NCI-H748 treated with DMSO at 0.1 percent for 48 hours (cell line): ENCODE measurements around the gene LENEP.
A peak's percentile ranks its signal among the peaks of the same experiment; 100 is the strongest.

ENCODE experiments used
- DNase-seq: peaks from one replicate; lab custom pipeline; 2025; lab: John Stamatoyannopoulos, UW

LENEP gene

GRCh38 chr1:154993572-154994268 is at the start of gene LENEP:
LENEP (plus strand) TSS chr1:154993586; CDS start chr1:154993608, 22 bp downstream.
- DNase-seq: no peak

GRCh38 chr1:154943649-154944400 is 49.6 kb upstream of the LENEP start:
- peak; percentile 27 for DNase-seq

GRCh38 chr1:154944401-154945159 is 48.8 kb upstream of the LENEP start:
- DNase-seq: no peak

- no peak for DNase-seq
These were observed 48.0 kb upstream of the LENEP start for GRCh38 chr1:154945160-154945961.

GRCh38 chr1:154945962-154946850 is 47.2 kb upstream of the LENEP start:
- no peak for DNase-seq

GRCh38 chr1:154948079-154948478 is 45.3 kb upstream of the LENEP start:
- DNase-seq: no peak

DNA sequence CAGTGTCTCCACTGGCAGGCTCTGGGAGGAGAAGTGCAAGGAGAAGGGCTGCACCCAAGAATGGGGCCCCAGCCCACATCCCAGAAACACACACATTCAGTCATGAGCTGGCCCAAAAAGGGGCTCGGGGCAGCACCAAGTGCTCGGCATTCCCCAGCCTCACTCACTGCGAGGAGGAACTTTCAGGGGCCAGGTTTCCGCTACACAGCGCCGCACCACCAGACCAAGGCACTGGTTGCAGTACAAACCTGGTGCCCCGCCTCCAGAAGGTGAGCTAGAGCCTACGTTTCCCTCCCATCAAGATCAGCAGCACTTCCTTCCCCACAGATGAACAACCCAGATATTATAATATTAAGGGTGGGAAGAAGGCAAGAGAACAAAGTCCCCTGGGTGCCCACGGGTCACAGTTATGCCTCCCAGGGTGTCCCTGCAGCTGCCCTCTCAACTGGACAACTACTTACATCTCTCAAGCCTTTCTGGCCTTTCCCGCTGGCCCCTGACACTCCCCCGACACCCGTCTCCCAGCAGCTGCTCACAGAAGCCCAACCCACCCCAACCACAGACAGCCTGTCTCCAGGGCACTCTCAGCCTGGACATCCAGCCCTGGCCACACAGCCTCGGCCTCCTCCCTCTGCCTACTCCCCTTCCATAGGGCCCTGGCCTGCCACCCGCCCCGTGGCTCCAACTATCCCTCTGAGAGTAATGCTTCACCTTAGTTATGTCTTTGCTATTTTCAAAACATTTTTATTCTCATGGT is 41.3 kb upstream of the LENEP start:
- DNase-seq: no peak

DNA sequence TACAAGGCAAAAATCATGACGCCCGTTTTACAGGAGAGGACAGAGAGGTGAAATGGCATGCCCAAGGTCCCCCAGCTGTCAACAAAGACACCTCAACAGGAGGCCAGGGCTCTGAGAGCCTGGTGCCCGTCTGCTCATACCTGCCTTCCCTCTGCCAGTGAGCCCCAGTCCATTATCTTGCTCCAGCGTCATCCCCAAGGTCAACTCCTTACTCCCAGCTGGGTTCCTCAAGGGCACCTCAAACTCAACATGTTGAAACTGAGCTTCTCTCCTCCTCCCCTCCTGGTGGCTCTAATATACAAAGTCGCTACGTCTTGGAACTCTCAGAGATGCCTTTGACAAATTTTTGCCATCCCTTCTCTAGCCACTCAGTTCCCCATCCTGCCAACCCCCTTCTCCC is 40.7 kb upstream of the LENEP start:
- no peak for DNase-seq

DNA sequence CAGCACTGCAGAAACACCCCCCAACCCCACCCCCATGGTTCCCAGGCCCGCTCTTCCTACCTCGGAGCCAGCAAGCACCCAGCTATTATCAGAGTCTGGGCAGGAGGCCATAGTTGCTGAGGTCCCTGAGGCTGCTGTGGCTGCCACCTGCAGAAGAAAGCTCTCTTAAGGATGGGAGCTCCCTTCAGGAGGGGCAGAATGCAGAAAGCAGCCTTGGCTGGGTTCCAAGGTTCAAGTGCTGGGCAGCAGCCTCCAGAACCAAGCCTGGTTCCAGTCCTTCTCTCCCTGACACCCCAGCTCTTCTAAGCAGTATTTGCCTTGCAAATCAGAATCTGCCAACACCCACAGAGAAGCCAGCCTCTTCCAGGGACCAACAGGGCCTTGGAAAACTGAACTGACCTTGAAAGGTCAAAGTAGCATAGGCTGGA is 39.8 kb upstream of the LENEP start:
- DNase-seq: no peak

GRCh38 chr1:154954541-154954940 is 38.8 kb upstream of the LENEP start:
- no peak for DNase-seq

- DNase-seq: peak; percentile 56
These were observed 38.2 kb upstream of the LENEP start for GRCh38 chr1:154955039-154955717.

GRCh38 chr1:154955718-154956543 is 37.5 kb upstream of the LENEP start, which contains the start of gene PBXIP1:
PBXIP1 (minus strand) TSS chr1:154956099; CDS start chr1:154953721, 2,378 bp downstream.
- DNase-seq: peak; percentile 91

GRCh38 chr1:154956544-154956941 is 36.8 kb upstream of the LENEP start:
- DNase-seq: no peak

GRCh38 chr1:154957091-154957657 is 36.2 kb upstream of the LENEP start:
- no peak for DNase-seq

DNA sequence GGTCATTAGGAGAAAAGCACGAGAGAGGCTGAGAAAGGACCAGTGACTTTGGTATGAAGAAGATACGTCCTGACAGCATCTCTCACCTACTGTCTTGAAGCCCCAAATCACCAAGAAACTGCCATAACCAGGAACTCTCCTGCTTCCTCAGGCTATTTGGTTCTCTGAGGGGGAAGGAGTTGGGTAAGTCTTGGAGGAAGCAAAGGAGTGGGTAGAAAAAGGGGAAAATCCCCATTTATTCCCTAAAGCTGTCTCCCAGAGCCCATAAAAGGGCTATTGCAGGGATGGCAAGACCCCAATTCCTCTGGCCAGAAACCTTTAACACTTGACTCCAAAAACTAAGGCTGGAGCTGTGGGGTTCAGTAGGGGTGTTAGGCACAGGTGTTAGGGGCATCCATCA is 35.4 kb upstream of the LENEP start:
- DNase-seq: no peak

DNA sequence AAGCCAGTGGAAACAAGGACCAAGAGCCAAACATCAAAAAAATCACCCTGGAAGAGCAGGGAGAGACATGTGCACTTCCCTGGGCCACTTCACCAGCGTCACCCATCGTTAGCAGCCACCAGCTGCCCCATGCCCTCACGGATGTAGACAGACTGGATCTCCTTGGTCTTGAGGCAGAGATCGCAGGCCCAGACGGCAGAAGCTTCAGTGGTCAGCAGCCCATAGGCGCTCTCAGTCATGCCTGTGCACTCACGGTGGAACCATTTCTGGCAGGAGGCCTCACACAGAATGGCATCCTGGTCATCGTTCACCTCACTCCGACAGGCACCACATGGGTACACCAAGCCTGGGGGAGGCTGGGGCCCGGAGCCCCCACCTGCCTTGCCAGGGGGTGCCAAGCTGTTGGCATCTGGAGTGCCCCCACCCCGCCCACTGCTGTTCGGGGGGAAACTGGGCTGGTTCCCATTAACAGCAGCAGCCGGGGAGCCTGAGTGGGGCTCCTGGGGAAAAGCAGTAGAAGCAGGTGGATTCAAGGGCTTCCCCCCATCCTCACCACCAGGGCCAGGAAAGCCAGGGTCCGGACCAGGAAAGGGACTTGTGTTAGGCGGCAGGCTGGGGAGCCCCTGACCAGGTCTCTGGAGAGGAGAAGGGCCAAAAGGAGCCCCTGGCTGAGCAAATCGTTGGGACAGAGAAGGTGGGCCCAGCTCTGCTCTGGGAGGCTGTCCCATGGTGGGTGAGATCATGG is 34.5 kb upstream of the LENEP start:
- no peak for DNase-seq

- no peak for DNase-seq
These were observed 34.0 kb upstream of the LENEP start for GRCh38 chr1:154959426-154959780.
